Raji (cell line): ENCODE measurements around the gene SLK.

ENCODE experiments used
- POLR2A ChIP-seq: IDR thresholded peaks from 2 replicates; pipeline ENCODE4 v1.6.1; 2011; ENCODE audit warnings: low read depth, low read length, control low read depth; ENCODE audit not compliant: insufficient read depth

The SLK gene

DNA sequence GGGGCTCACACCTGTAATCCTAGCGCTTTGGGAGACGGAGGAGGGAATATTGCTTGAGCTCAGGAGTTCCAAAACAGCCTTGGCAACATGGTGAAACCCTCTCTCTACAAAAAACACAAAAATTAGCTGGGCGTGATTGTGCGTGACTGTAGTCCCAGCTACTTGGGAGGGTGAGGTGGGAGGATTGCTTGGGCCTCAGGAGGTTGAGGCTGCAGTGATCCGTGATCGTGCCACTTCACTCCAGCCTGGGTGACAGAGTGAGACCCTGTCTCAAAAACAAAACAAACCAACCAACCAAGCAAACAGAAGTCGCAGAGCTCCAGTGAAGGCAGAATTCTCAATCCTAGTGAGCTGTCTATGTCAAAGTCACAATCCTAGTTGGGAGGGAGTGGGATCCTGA is 34.7 kb upstream of the SLK start:
- no peak for TF ChIP-seq POLR2A

DNA sequence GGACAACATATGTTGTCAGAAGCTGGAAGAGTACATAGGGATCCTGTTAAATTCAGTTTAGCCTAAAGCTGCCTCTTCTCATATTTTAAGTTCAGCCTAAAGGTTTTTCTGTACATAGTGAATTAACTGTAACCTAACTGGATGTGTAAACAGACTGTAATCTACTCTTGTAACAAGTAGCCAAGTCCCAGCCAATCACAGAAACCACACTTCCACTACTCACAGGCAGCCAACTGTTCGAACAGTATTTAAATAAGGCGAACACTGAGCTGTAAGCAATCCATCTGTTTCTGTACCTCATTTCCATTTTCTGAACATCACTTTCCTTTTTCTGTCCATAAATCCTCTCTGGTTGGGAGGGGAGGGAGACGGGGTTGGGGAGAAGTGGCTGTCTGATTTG is 34.0 kb upstream of the SLK start:
- TF ChIP-seq POLR2A = no peak

DNA sequence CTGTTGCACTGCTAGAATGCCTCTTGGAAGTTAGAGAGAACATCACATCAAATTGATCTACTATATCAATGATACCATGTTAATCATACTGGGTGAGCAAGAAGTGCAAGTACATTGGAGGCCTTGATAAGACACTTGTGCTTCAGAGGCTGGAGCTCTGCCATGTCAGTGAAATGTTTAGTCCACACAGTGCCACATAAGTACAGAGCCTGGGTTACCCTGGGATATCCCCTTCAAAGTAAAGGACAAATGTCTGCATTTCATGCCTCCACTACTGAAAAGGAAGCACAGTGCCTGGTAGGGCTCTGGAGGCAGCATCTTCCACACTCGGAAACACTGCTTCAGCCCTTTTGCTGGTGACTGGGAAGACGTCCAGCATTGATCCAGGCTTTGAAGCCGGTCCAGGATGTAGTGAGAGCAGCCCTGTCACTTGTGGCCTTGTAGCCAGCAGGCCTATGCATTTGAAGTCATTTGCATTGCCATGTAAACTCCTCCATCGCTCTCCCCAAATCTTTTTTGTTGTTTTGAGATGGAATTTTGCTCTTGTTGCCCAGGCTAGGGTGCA is 33.3 kb upstream of the SLK start:
- TF ChIP-seq POLR2A = no peak

DNA sequence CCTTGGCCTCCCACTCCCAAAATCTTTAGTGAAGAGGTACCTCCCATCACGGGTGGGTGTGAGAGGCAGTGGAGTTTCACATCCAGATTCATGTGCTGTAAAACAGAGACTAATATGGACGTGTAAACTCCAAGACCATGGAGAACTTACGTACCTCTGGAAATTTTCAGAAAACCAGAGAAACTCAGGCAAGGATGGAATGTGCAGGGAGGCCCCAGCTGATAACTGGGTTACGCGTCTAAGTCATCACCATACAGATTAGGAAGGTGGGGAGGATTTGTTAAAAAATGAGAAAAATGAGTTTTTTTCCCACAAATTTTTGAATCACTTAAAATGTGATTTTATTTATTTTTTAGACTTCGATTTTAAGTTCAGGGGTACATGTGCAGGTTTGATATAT is 32.6 kb upstream of the SLK start:
- TF ChIP-seq POLR2A = no peak

DNA sequence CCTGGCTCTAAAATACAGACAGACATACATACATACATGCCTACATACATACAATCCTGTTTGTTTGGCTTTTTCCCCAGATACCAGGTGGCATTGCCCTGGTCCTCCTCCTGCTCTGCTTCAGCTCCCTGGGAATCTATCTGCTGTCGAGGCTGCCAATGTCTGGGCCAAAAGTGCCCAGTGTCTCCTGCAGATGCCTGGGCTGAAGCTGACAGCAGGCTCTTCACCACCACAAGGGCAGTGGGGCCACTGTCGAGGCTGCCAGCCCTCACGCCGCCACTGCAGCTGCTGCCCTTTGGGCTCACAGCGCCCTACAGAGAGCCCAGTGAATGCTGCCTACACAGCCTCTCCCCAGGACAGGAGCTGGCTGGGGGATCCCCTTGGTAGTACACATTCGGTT is 30.9 kb upstream of the SLK start:
- TF ChIP-seq POLR2A = no peak

DNA sequence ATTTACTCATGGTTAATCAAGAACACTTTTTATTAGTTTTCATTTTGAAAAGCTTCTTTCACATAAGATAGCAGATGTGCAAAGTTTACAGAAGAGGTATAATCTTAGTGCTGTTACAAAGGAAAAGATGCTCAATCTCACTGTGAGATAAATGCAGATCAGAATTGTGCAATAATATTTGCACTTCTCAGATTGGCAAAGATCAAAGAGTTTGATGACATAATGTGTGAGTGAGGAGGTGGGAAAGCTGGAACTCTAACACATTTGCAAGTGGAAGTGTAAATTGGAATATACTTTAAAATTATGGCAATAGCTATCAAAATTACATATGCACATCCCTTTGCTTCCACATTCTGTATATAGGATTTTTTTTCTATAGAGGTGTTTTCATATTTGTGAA is 27.4 kb upstream of the SLK start:
- TF ChIP-seq POLR2A = no peak

DNA sequence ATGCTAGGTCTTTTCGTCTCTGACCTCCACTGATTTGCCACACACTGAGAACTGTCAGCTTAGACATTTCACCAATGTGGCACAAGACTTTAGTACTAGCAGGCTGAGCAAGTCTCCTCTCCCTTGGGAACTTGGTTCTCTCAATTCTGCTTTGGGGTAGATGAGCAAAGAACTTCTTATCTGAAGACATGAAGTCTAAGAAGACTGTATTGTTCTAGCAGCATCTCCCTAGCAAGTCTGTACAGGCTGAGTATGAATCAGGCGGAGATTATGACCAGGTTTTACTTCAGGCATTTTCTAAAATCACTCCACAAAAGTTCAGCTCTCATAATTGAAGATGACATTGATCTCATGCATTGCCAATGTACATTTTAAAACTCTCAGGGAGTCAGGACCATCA is 25.1 kb upstream of the SLK start:
- TF ChIP-seq POLR2A = no peak

DNA sequence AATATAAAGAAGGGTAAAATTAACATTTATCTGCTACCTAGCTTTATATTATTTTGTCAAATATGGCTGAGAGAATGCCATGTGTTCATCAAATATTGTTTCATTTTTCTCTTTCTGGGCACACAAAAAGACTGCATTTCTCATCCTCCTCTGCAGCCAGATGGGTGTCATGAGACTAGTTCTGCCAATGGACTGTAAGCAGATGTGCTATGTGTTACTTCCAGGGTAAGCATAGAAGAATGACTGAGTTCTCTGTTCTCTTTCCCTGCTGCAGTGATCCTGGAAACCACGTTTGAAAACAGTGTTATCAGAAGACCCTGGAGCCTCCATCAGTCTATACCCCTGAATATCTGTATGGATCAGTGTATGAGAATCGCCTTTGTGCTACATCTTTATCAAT is 24.1 kb upstream of the SLK start:
- TF ChIP-seq POLR2A = no peak

DNA sequence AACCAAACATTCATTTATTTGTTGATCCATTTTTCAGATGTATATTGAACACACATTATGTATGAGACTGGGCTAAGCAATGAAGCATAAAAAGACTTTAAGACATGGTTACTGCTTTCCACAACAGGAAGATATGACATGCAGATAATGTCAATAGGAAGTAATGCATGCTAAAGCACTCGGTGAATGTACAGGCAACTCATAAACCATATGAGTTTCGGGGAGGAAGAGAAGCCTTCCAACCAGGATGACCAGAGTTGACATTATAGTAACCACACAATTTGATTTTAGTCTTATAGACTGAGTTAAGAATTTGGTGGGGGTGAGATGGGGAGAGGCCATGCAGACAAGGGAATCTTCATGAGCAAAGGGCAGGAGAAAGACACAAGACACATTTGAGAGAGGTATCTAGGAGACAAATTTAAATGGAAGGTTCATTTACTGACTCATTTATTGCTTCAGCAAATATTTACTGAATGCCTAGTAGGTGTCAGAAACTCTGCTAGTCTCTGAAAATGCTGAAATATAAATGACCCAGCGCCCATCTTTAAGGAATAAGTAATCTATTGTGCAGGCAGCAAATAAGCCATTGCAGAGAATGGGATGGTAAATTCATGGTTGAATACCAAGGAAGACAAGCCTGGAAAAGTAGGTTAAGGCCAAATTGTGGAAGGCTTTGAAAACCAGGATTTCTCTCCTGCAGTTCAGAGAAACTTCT is 19.0 kb upstream of the SLK start:
- TF ChIP-seq POLR2A = no peak

DNA sequence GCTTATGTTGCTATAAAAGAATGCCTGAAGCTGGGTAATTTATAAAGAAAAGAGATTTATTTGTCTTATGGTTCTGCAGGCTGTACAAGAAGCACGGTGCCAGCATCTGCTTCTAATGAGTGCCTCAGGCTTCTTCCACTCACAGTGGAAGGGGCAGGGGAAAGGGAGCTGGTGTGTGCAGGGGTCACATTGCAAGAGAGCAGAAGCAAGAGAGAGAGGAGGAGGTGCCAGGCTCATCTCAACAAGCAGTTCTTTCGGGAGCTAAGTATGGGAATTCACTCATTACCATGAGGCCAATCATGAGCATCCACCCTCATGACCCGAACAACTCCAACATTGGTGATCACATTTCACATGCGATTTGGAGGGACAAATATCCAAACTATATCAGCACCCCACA is 17.2 kb upstream of the SLK start:
- TF ChIP-seq POLR2A = no peak

DNA sequence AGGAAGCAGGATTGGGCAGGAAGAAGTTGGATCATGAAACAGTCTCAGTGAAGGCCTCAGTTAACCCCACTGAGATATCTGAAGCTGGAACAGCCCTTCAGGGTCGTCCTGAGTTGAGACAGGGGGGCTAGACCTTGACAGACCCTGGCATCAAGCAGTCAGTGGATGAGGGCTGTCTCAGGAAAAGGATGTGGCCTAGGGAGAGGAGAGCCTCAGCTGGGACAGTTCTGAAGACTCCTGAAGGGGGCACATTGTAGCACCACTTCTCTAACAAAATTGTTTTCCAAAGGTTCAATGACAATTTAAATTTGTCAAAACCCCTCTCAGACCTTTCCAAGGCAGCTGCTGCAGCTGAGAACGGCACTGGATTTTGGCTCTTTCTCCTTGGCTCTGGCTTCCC is 15.8 kb upstream of the SLK start:
- TF ChIP-seq POLR2A = no peak

DNA sequence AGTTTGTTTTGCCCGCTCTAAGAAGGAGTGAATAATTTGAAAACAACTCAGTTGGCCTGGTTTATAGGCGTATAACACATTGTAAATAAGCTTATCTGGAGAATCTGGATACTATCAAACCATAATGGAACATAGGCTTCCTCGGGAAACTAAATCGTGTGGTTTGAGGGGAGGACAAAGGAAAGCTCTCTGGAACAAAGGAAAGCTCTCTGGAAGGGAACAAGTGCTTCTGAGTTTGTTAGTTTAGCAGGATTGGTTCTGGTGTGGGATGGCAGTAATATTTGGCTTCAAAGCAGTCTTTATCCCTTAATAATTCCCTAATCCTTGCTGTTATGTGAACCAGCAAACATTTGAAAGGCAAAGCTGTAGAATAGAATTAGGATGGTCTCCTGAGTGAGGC is 15.0 kb upstream of the SLK start:
- no peak for TF ChIP-seq POLR2A

DNA sequence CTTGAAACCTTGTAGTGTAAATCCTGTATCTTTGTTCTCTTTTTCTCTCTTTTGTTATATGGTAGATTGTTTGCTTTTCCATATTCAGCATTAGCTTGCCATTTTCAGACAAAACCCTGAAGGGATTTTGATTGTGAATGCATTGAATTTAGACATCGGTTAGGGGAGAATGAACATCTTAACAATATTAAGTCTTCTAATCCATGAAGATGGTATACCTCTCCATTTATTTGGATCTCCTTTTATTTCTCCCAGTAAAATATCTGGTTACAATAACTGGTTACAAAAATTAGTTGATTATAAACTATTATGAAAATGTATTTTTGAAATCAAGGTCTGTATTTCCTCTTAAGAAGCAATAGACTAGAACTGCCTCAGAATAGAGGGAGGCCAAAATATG is 12.4 kb upstream of the SLK start:
- TF ChIP-seq POLR2A = no peak

DNA sequence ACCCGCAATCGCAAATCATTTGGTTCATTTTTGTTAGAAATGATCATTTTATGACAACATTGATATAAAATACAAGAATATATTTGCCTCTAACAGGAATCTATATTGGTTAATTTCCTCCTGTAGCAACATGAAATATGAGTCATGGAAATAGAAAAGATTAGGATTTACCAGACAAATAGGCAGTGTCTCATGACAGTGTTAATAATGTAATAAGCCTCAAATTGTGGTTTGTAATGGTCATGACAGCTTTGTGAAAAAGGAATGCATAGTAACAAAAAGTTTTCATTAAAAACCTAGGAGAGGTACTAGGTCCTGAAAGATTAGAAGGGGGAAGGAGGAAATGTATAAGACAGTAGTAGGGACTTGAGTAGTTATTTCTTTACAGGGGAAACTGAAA is 7.9 kb upstream of the SLK start:
- TF ChIP-seq POLR2A = no peak

DNA sequence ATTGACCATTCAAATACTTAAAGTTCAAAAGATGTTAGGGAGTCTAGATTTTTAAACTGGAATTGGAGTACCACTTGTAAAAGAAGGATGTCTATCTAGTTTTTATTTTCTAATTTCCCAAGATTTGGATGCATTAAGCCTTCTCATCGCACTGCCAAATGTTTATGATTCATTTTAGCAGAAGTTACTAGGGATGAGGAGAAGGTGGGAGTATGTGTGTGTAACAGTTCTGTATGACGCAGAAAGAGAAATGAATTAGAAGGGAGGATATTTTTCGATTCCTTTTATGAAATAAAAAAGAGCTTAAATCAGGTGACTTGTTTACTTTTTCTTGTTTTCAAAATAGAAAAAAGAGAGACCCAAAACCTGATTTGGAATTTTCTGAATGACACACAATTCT is 6.8 kb upstream of the SLK start:
- no peak for TF ChIP-seq POLR2A

DNA sequence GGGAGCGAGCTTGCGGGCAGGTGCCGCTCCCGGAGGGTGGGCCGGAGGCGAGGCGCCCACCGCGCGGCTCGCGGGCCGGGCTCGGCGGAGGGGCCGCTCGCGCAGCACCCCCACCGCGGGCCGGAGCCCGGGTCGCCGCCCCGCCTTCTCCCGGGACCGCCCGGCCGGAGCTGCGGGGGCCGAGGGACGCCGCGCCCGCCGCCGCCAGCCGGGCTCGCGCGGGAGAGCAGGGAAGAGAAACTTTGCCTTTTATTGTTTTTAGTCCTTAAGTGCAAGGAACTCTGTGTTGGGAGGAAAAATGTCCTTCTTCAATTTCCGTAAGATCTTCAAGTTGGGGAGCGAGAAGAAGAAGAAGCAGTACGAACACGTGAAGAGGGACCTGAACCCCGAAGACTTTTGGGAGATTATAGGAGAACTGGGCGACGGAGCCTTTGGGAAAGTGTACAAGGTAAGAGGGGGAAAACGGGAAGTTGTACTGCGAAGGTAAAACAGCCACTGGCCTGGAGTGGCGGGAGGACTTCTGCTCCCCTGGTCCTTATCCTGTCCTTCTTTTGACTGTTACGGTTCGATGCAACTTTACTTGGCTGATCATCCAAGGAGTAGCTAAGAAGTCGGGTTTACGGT is 620 bp downstream of the SLK start:
- TF ChIP-seq POLR2A = no peak
